Renal pelvis (tissue), 4 donors: ENCODE data around the gene STX1B. TPM values are rescaled to one million over a fixed set of nuclear protein-coding genes. Genes with fewer than 3 reads are reported as not detected.
"Not testable (repeated sequence)": the region's sequence is repeated elsewhere in the genome, so short reads cannot be mapped to it uniquely, and the experiment has no call there.

Source experiments
- DNase-seq: peaks from one replicate; pipeline ENCODE4 v3.0.0-alpha.2; 2013
- polyA plus RNA-seq, 3 donors: library from polyadenylated mRNA; unstranded; fragments of 120-200 nt; gene quantifications; one replicate each; pipeline ENCODE4 v1.2.1, GENCODE V29; 2013; ENCODE audit not compliant: insufficient read length in 3 of 3

Gene STX1B
- polyA plus RNA-seq, 3 donors: 1.2 to 2.2 (median 1.7) TPM

- DNase-seq: no peak
Observed at GRCh38 chr16:30953111-30953510, 57.3 kb downstream of the STX1B start.

- DNase-seq: no peak
Observed at GRCh38 chr16:30951750-30952149, 58.7 kb downstream of the STX1B start.

GRCh38 chr16:30951193-30951592 lies 59.2 kb downstream of the STX1B start:
- DNase-seq: no peak

GRCh38 chr16:30950516-30951065 lies 59.8 kb downstream of the STX1B start:
- DNase-seq: no peak

DNA sequence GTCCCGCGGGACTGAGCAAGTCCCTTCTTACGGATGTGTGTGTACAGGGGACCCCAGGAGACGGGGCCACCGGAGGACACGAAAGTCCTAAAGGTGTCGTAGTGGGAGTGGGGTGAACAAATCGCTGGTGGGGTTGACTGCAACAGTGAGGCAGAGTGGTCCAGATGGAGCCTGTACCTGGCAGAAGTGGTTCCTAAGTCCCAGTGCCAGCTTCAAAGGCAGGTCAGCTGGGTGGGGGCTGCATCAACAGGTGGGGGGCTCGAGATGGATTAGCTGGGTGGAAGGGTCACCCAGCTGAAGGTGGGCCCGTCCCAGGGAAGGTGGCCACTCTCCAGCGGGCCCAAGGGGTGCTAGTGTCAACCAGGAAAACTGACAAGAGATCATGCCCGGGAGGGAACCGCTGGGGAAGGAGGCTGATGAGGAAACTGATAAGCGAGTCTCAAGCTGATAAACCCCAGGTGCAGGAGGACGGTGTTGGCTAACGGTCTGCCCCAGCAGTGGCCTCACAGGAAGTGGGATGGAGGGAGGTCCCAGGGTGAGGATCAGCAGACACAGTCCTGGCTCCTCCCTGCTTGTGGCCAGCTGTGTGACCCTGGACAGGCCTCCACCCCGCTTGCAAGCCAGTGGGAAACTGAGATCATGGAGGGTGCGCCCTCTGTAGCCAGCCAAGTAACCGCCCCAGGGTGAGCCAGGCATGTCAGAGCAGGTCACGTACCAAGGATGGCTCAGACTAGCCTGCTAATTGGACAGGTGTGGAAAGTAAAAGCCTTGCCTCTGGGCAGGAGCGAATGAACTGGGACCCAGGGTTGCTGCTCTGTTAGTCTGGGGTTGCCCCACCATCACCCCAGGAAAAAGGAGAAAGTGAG lies 60.6 kb downstream of the STX1B start:
- DNase-seq: peak; percentile 33

GRCh38 chr16:30948667-30949649 lies 61.5 kb downstream of the STX1B start, which contains the start of gene ORAI3:
Gene ORAI3 (plus strand): TSS chr16:30949068. CDS start chr16:30949290, 222 bp downstream.
- DNase-seq: peak; percentile 75

DNA sequence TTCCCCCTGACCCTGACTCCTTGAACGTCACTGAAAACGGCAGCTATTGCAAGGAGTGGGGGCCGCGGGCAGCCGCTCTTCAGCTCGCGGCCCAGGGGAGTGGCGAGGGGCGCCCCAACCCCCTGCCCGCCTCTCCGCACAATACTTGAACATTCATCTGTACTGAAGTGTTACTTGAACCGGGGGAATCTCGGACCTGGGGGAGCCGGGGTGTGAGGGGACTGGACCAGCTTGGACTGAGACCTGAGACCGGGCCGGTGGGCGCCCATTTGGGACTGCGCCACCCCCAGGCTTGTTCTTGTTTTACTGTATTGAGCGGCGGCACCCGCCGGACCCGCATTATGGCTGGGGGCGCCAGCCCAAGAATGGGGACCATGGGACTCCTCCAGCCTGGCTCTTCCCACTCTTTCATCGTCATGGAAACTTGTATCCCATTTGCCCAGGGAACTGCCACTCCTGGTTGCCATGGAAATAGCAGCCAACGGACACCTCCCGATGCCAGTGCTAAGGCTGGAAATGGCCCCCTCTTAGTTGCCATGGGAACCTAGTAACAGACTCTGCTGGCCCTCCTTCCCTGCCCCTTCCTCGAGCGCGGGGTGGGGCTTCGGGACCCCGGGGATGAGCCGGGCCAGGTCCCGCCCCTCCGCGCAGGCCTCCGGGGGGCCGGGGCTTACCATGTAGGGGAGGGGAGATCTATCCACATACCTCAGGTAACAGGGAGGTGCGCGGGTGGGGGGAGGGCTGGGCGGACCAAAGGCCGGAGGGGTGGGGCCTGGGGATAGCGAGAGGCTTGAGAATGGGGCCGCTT lies 62.4 kb downstream of the STX1B start:
- DNase-seq: peak; percentile 99

DNA sequence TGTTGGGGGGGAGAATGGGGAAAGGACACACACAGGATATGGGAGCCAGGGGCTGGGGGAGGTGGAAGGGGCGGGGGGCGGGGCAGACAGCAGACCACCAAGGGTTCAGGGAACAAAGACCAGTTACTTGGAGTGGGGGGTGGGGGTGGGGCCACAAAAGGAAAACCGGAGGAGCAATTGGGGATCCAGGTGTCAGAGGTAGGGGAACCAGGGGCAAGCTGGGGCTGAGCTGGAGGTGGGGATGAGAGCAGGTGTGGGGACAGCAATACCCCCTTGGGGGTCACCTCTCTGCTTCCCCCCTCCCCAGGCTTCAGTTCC lies 62.9 kb downstream of the STX1B start:
- DNase-seq: no peak

DNA sequence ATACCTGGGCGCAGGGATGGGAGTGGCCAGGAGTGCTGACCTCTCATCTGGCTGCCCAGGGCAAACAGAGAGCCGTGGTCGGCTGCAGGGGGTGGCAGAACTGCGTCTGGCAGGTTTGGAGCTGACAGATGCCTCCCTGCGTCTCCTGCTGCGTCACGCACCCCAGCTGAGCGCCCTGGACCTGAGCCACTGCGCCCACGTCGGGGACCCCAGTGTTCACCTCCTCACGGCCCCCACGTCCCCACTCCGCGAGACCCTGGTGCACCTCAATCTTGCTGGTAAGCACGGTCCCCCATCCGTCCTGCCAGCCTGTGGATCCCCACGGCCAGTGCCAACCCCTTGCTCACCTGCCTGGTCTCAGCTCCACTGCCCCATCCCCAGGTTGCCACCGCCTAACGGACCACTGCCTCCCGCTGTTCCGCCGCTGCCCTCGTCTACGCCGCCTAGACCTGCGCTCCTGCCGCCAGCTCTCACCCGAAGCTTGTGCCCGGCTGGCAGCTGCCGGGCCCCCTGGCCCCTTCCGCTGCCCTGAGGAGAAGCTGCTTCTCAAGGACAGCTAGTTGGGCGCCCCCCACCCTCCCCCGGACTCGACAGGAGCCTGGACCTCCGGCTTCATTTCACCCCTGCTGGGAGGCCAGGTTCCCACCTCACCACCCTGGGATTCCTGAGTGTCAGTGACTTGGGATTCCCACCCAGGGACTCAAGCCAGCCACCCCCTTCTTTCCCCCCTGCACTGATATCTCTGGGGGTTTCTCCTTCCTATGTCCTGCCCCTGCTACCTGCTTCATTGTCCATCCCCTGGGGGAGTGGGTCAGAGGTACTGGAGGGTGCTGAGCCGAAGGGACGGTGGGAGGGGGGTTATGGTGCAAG lies 63.5 kb downstream of the STX1B start:
- DNase-seq: no peak

DNA sequence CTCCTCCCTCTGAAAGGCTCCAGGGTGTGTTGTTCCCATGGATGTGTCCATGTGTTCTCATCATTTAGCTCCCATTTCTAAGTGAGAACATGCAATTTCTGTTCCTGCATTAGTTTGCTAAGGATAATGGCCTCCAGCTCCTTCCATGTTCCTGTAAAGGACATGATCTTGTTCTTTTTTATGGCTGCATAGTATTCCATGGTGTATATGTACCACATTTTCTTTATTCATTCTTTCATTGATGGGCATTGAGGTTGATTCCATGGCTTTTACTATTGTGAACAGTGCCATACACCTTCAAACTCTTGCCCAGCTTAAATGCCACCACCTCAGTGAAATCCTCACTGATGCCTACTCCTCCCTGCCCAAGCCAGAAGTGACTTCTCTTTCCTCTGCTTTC lies 66.1 kb downstream of the STX1B start:
- DNase-seq: no peak

GRCh38 chr16:30942426-30942806 lies 68.0 kb downstream of the STX1B start:
- no peak for DNase-seq

DNA sequence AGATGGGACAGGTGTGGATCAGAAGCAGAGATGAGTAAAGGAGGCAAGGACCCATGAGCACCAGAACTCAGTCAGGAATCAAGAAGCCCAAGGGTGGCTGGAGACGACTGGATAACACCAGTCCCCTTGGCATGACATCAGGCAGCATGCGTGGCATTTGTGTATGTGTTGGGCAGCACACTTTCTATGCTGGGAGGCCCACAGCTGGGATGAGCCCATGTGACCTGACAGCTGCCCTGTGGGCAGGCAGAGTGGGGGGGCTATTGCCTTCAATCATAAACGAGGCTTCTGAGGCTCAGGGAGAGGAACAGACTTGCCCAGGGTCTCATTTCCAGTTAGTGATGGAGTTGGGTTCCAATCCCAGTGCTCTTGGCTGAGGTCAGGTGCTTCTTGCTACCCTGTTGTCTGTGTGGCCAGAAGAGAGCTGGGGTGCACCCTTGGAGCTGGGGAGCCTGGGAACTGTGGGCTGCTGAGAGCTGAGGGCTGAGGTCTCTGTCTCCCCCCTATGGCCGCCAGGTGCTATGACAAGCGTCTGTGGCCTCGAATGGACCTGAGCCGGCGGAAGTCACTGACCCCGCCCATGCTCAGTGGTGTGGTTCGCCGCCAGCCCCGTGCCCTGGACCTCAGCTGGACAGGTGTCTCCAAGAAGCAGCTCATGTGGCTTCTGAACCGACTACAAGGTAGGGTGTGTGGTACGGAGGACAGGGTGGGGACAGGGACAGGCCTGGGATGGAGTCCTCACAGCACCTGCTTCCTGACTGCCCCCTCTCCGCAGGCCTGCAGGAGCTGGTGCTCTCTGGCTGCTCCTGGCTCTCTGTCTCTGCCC lies 68.6 kb downstream of the STX1B start:
- DNase-seq: peak; percentile 56

GRCh38 chr16:30939571-30939970 lies 70.9 kb downstream of the STX1B start:
- not testable (repeated sequence) for DNase-seq

Other genes with a start within 250 kb of the STX1B start
- gene CFAP119, start 248.6 kb downstream of the STX1B start, polyA plus RNA-seq: 10 to 100 TPM; 11.8 to 14.6 (median 12.8) TPM
- gene RNF40, start 248.3 kb downstream of the STX1B start, polyA plus RNA-seq: 100 to 1,000 TPM; 120 to 133 (median 120) TPM
- gene ZNF629, start 223.4 kb downstream of the STX1B start, polyA plus RNA-seq: 10 to 100 TPM; 26.5 to 32.4 (median 30.3) TPM
- 10 to 100 TPM; 43.7 to 52.6 (median 44.6) TPM for gene BCL7C, start 116.6 kb downstream of the STX1B start, polyA plus RNA-seq
- gene CTF1, start 114.0 kb downstream of the STX1B start, polyA plus RNA-seq: 1 to 10 TPM; 7.5 to 8.4 (median 7.7) TPM
- gene FBXL19, start 87.1 kb downstream of the STX1B start, polyA plus RNA-seq: 10 to 100 TPM; 32.2 to 35.4 (median 34.8) TPM
- gene ORAI3, start 61.6 kb downstream of the STX1B start, polyA plus RNA-seq: 10 to 100 TPM; 21.7 to 23.4 (median 23.3) TPM
- 10 to 100 TPM; 18.7 to 22.6 (median 20.2) TPM for gene SETD1A, start 52.9 kb downstream of the STX1B start, polyA plus RNA-seq
- 10 to 100 TPM in 2 of 3 donors, 1 to 10 TPM in 1; 8.1 to 10.9 (median 10.8) TPM for gene HSD3B7, start 25.4 kb downstream of the STX1B start, polyA plus RNA-seq
- 10 to 100 TPM; 38.4 to 47.3 (median 45.4) TPM for gene STX4, start 22.9 kb upstream of the STX1B start, polyA plus RNA-seq
- 1 to 10 TPM; 5.7 to 7.6 (median 6.4) TPM for gene ZNF668, start 63.6 kb upstream of the STX1B start, polyA plus RNA-seq
- 10 to 100 TPM; 13.2 to 19.0 (median 14.5) TPM for gene ZNF646, start 63.8 kb upstream of the STX1B start, polyA plus RNA-seq
- gene PRSS53, start 78.3 kb upstream of the STX1B start, polyA plus RNA-seq: 1 to 10 TPM; 1.0 to 2.0 (median 1.3) TPM
- 10 to 100 TPM; 64.6 to 86.1 (median 72.4) TPM for gene VKORC1, start 84.2 kb upstream of the STX1B start, polyA plus RNA-seq
- gene BCKDK, start 97.7 kb upstream of the STX1B start, polyA plus RNA-seq: 10 to 100 TPM; 40.4 to 47.7 (median 41.6) TPM
- gene KAT8, start 107.0 kb upstream of the STX1B start, polyA plus RNA-seq: 10 to 100 TPM; 66.4 to 80.5 (median 75.9) TPM
- 10 to 100 TPM; 74.4 to 91.2 (median 75.3) TPM for gene PRSS8, start 125.1 kb upstream of the STX1B start, polyA plus RNA-seq
- 1 to 10 TPM; 1.4 to 2.0 (median 1.7) TPM for gene PRSS36, start 139.4 kb upstream of the STX1B start, polyA plus RNA-seq
- 100 to 1,000 TPM; 689 to 914 (median 729) TPM for gene FUS, start 169.5 kb upstream of the STX1B start, polyA plus RNA-seq
- 10 to 100 TPM; 10.3 to 13.1 (median 12.4) TPM for gene PYCARD, start 192.1 kb upstream of the STX1B start, polyA plus RNA-seq
- under 1 TPM; 0.07 to 0.28 (median 0.18) TPM for gene TRIM72, start 203.5 kb upstream of the STX1B start, polyA plus RNA-seq
- not detected for gene PYDC1, start 206.5 kb upstream of the STX1B start, polyA plus RNA-seq
- 1 to 10 TPM; 1.7 to 2.6 (median 2.2) TPM for gene ITGAM, start 249.3 kb upstream of the STX1B start, polyA plus RNA-seq